HG02885 (cell line): Measurements from ENCODE around the gene LYPLA2.
"Not testable (repeated sequence)": the region's sequence is repeated elsewhere in the genome, so short reads cannot be mapped to it uniquely, and the experiment has no call there.

Source experiments
- ATAC-seq: cut with Tn5 transposase; IDR thresholded peaks from one replicate; pipeline ENCODE4 v1.9.1; 2021; ENCODE audit warnings: mild to moderate bottlenecking; ENCODE audit not compliant: unreplicated experiment, poor library complexity

LYPLA2 gene

GRCh38 chr1:23825762-23826522 lies 35.0 kb downstream of the LYPLA2 start:
- peak; percentile 65 for ATAC-seq

GRCh38 chr1:23826590-23826989 lies 35.6 kb downstream of the LYPLA2 start:
- ATAC-seq, result not testable (repeated sequence)

GRCh38 chr1:23827717-23828116 lies 36.8 kb downstream of the LYPLA2 start:
- no peak for ATAC-seq

GRCh38 chr1:23834156-23834555 lies 43.2 kb downstream of the LYPLA2 start:
- ATAC-seq, result not testable (repeated sequence)

- no peak for ATAC-seq
Observed at GRCh38 chr1:23836037-23836436, 45.1 kb downstream of the LYPLA2 start.

GRCh38 chr1:23837908-23838307 lies 47.0 kb downstream of the LYPLA2 start:
- ATAC-seq, result no peak

- ATAC-seq, result peak; percentile 39
Observed at GRCh38 chr1:23838401-23838866, 47.5 kb downstream of the LYPLA2 start.

GRCh38 chr1:23843644-23844043 lies 52.7 kb downstream of the LYPLA2 start:
- no peak for ATAC-seq
